ENCODE results near the gene NAA38. TPM values are rescaled to one million over a fixed set of nuclear protein-coding genes. Genes with fewer than 3 reads are reported as not detected.
A peak's percentile ranks its signal among the peaks of the same experiment; 100 is the strongest.

The NAA38 gene
- total RNA-seq, 6 experiments from 2014 or later, result 27.2 to 43.0 (median 30.8) TPM

GRCh38 chr17:7848739-7849129, 8.6 kb downstream of the NAA38 start:
- no CpG with 5 or more reads among the region's 21 CpGs for WGBS (ENCODE audit: insufficient coverage, low coverage, low lambda C conversion rate, missing lambda C conversion rate)
- no peak for TF ChIP-seq CTCF (IDR thresholded peaks at IDR 0.05)
- TF ChIP-seq POLR2A (IDR thresholded peaks at IDR 0.05), result no peak
- Histone ChIP-seq H3K27me3 (no peaks in the 10 kb centered on the region), H3K36me3 (peaks cover 0 to 65% (median 23%) of the 10 kb centered on the region in 4 donors), H3K9me3 (no peaks in the 10 kb centered on the region), H3K4me1 (peaks cover 0 to 10% (median 4%) of the 10 kb centered on the region in 4 donors), H3K4me3 (no peak overlapping the region), H3K27ac (no peak overlapping the region)
- DNase-seq (no peak), ATAC-seq (no peak)
- intact Hi-C loops (cut with DNase I), result no loop called here

GRCh38 chr17:7848131-7848579, 9.2 kb downstream of the NAA38 start:
- H3K27me3 ChIP-seq, result no peaks in the 10 kb centered on the region
- intact Hi-C loops (cut with DNase I), result no loop called here
- no CpG with 5 or more reads among the region's 20 CpGs for WGBS (ENCODE audit: insufficient coverage, low coverage, low lambda C conversion rate, missing lambda C conversion rate)
- no peak overlapping the region for H3K4me3 ChIP-seq
- H3K4me1 ChIP-seq, result peaks cover 0 to 10% (median 4%) of the 10 kb centered on the region in 4 donors
- no peaks in the 10 kb centered on the region for H3K9me3 ChIP-seq
- H3K36me3 ChIP-seq, result peaks cover 0 to 59% (median 23%) of the 10 kb centered on the region in 4 donors
- ATAC-seq, result no peak
- TF ChIP-seq CTCF (IDR thresholded peaks at IDR 0.05) (no peak), POLR2A (IDR thresholded peaks at IDR 0.05) (no peak)
- DNase-seq, result peak in 1 of 3 donors; percentile 50
- H3K27ac ChIP-seq, result no peak overlapping the region

GRCh38 chr17:7846765-7847661, 10.3 kb downstream of the NAA38 start:
- intact Hi-C loops (cut with DNase I), result no loop called here
- no peak for TF ChIP-seq POLR2A (IDR thresholded peaks at IDR 0.05)
- TF ChIP-seq CTCF (IDR thresholded peaks at IDR 0.05), result no peak
- Histone ChIP-seq H3K27ac (no peak overlapping the region), H3K4me1 (peaks cover 0 to 10% (median 4%) of the 10 kb centered on the region in 4 donors), H3K27me3 (no peaks in the 10 kb centered on the region), H3K9me3 (no peaks in the 10 kb centered on the region), H3K4me3 (no peak overlapping the region), H3K36me3 (peaks cover 0 to 48% (median 18%) of the 10 kb centered on the region in 4 donors)
- DNase-seq (peak in 2 of 3 donors; percentile 20 to 53), ATAC-seq (no peak)
- WGBS (ENCODE audit: insufficient coverage, low coverage, low lambda C conversion rate, missing lambda C conversion rate), result 59% methylated on average over 13 of the region's 34 CpGs

DNA sequence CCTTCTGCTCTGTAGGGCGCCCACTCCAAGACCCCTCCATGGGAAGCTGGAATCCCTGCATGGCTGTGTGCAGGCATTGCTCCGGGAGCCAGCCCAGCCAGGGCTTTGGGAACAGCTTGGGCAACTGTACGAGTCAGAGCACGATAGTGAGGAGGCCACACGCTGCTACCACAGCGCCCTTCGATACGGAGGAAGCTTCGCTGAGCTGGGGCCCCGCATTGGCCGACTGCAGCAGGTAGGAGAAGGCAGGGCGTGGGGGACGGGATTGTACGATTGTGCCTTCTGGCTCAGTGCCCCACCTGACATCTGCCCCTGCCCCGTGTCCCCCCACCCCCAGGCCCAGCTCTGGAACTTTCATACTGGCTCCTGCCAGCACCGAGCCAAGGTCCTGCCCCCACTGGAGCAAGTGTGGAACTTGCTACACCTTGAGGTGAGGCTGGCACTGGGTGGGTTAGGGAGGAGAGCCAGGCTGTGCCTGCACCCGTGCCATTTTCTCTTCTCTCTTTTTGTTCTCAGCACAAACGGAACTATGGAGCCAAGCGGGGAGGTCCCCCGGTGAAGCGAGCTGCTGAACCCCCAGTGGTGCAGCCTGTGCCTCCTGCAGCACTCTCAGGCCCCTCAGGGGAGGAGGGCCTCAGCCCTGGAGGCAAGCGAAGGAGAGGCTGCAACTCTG, 11.2 kb downstream of the NAA38 start:
- intact Hi-C loops (cut with DNase I), result no loop called here
- H3K36me3 ChIP-seq, result peaks cover 0 to 41% (median 17%) of the 10 kb centered on the region in 4 donors
- DNase-seq (peak in 2 of 3 donors; percentile 23 to 50), ATAC-seq (no peak)
- 81% methylated on average over 5 of the region's 22 CpGs for WGBS (ENCODE audit: insufficient coverage, low coverage, low lambda C conversion rate, missing lambda C conversion rate)
- H3K9me3 ChIP-seq, result no peaks in the 10 kb centered on the region
- H3K4me3 ChIP-seq, result no peak overlapping the region
- H3K27ac ChIP-seq, result no peak overlapping the region
- TF ChIP-seq POLR2A (IDR thresholded peaks at IDR 0.05), result no peak
- no peak for TF ChIP-seq CTCF (IDR thresholded peaks at IDR 0.05)
- no peaks in the 10 kb centered on the region for H3K27me3 ChIP-seq
- H3K4me1 ChIP-seq, result peaks cover 0 to 12% (median 5%) of the 10 kb centered on the region in 4 donors

Measured in right lobe of liver (tissue), 6 donors.